H1 (cell line): Measurements from ENCODE around the gene CWC27. TPM values are rescaled to one million over a fixed set of nuclear protein-coding genes. Genes with fewer than 3 reads are reported as not detected.

ENCODE experiments used
- CTCF ChIA-PET: fragments of 300-600 bp; sonication (Branson Sonifier 250); formaldehyde crosslinking; loops from one replicate; lab custom pipeline; 2021; ENCODE audit not compliant: partially characterized antibody; lab: Charles Lee
- POLR2A ChIA-PET: fragments of 300-600 bp; sonication (Branson Sonifier 250); formaldehyde crosslinking; loops from one replicate; lab custom pipeline; 2021; ENCODE audit warnings: inconsistent platforms; ENCODE audit not compliant: partially characterized antibody; lab: Charles Lee
- DNase-seq, 2 experiments: peaks; one replicate each; pipeline versions ENCODE4 v3.0.0 to v3.0.0-alpha.2; 2010 to 2022; ENCODE audit warnings: low spot score in 2 of 2, low read depth in 1 of 2, mixed read lengths in 1 of 2
- FAIRE-seq: peaks from 2 replicates; lab custom pipeline; 2011; peaks lifted over from hg19 to GRCh38; lab: Jason Lieb, UNC
- H2AFZ ChIP-seq: 2 replicates; pipeline ENCODE4 v1.8.1; 2012; ENCODE audit warnings: low read length, inconsistent platforms
- H2AK5ac ChIP-seq: 2 replicates; pipeline ENCODE4 v1.6.1; 2013; ENCODE audit warnings: low read depth, low read length
- H2BK120ac ChIP-seq: replicated peaks from 2 replicates; pipeline ENCODE3; 2013; ENCODE audit warnings: low read depth, low read length, inconsistent platforms
- H2BK12ac ChIP-seq: 2 replicates; pipeline ENCODE4 v1.6.1; 2013; ENCODE audit warnings: low read depth, low read length
- H2BK15ac ChIP-seq: 2 replicates; pipeline ENCODE4 v1.6.1; 2013; ENCODE audit warnings: low read length
- H2BK20ac ChIP-seq: 2 replicates; pipeline ENCODE4 v1.6.1; 2013; ENCODE audit warnings: low read length
- H2BK5ac ChIP-seq: 2 replicates; pipeline ENCODE4 v1.6.1; 2013; ENCODE audit warnings: low read depth, low read length
- H3K14ac ChIP-seq: 2 replicates; pipeline ENCODE4 v1.6.1; 2013; ENCODE audit warnings: inconsistent platforms; ENCODE audit not compliant: insufficient read length
- H3K18ac ChIP-seq: 2 replicates; pipeline ENCODE4 v1.6.1; 2013; ENCODE audit warnings: low read length; ENCODE audit errors: extremely low read depth
- H3K23ac ChIP-seq: 2 replicates; pipeline ENCODE4 v1.6.1; 2013; ENCODE audit warnings: inconsistent platforms; ENCODE audit not compliant: insufficient read length
- H3K23me2 ChIP-seq: 2 replicates; pipeline ENCODE4 v1.6.1; 2013; ENCODE audit warnings: low read depth, low read length
- H3K27ac ChIP-seq: 2 replicates; pipeline ENCODE4 v1.6.1; 2011; ENCODE audit warnings: low read depth, low read length, inconsistent platforms
- H3K27me3 ChIP-seq, 4 experiments: replicated peaks in 1 of 4; 1 replicate in 1 of 4; 2 replicates in 3 of 4; pipeline versions ENCODE4 v1.6.1 to v1.8.1; 2011 to 2013; ENCODE audit warnings: low read length in 3 of 4, mild to moderate bottlenecking in 3 of 4, inconsistent platforms in 2 of 4, mixed read lengths in 2 of 4, moderate library complexity in 1 of 4; ENCODE audit not compliant: control insufficient read depth in 3 of 4, insufficient read depth in 3 of 4; ENCODE audit errors: extremely low read depth in 1 of 4
- H3K36me3 ChIP-seq, 4 experiments: 2 replicates each; pipeline versions ENCODE4 v1.6.1 to v1.8.1; 2011 to 2013; ENCODE audit warnings: mild to moderate bottlenecking in 4 of 4, low read length in 3 of 4, moderate library complexity in 2 of 4, control low read depth in 1 of 4, inconsistent platforms in 1 of 4; ENCODE audit not compliant: insufficient read depth in 4 of 4, control insufficient read depth in 2 of 4
- H3K4ac ChIP-seq: replicated peaks from 2 replicates; pipeline ENCODE3; 2013; ENCODE audit warnings: low read length, low read depth, mixed read lengths, inconsistent platforms; ENCODE audit not compliant: insufficient read length
- H3K4me1 ChIP-seq, 4 experiments: replicated peaks in 1 of 4; 1 replicate in 1 of 4; 2 replicates in 3 of 4; pipeline versions ENCODE4 v1.6.1 to v1.8.1; 2011 to 2013; ENCODE audit warnings: low read length in 3 of 4, inconsistent platforms in 2 of 4, mixed read lengths in 1 of 4; ENCODE audit not compliant: insufficient read depth in 4 of 4, control insufficient read depth in 3 of 4
- H3K4me2 ChIP-seq, 2 experiments: 2 replicates each; pipeline versions ENCODE4 v1.6.1 to v1.8.1; 2011 to 2013; ENCODE audit warnings: low read depth in 2 of 2, low read length in 2 of 2, control low read depth in 1 of 2, inconsistent platforms in 1 of 2, mild to moderate bottlenecking in 1 of 2; ENCODE audit not compliant: insufficient read depth in 1 of 2
- H3K4me3 ChIP-seq, 4 experiments: fragments of 200-600, 300-600 bp in 1 of 4; sonication (generic), shearing (Covaris generic), sonication (Bioruptor Twin) in 1 of 4; 2 replicates each; pipeline versions ENCODE4 v1.5.1 to v1.8.1; 2011 to 2016; ENCODE audit warnings: low read length in 4 of 4, low read depth in 3 of 4, control low read depth in 2 of 4, inconsistent platforms in 2 of 4, mild to moderate bottlenecking in 2 of 4, mixed read lengths in 1 of 4, moderate library complexity in 1 of 4; ENCODE audit not compliant: insufficient read depth in 2 of 4; ENCODE audit errors: extremely low read depth in 1 of 4
- H3K56ac ChIP-seq: replicated peaks from 2 replicates; pipeline ENCODE3; 2013; ENCODE audit warnings: low read depth, mild to moderate bottlenecking, mixed read lengths, low read length, inconsistent platforms; ENCODE audit not compliant: insufficient read length
- H3K79me1 ChIP-seq: 2 replicates; pipeline ENCODE4 v1.6.1; 2013; ENCODE audit warnings: low read depth, low read length, control low read depth
- H3K79me2 ChIP-seq, 2 experiments: 2 replicates each; pipeline versions ENCODE4 v1.6.1 to v1.8.1; 2012 to 2013; ENCODE audit warnings: low read length in 2 of 2, mild to moderate bottlenecking in 2 of 2, inconsistent platforms in 1 of 2; ENCODE audit not compliant: insufficient read depth in 2 of 2, control insufficient read depth in 1 of 2
- H3K9ac ChIP-seq, 4 experiments: replicated peaks in 1 of 4; 1 replicate in 1 of 4; 2 replicates in 3 of 4; pipeline versions ENCODE4 v1.6.1 to v1.8.1; 2011 to 2013; ENCODE audit warnings: low read depth in 3 of 4, low read length in 3 of 4, control low read depth in 2 of 4, mild to moderate bottlenecking in 2 of 4, moderate library complexity in 2 of 4, inconsistent platforms in 1 of 4; ENCODE audit errors: extremely low read depth in 1 of 4
- H3K9me3 ChIP-seq, 2 experiments: 2 replicates each; pipeline versions ENCODE4 v1.6.1 to v1.8.1; 2012 to 2013; ENCODE audit warnings: mild to moderate bottlenecking in 2 of 2, moderate library complexity in 2 of 2, control low read depth in 1 of 2, inconsistent platforms in 1 of 2, low read depth in 1 of 2, low read length in 1 of 2, mixed read lengths in 1 of 2; ENCODE audit not compliant: insufficient read depth in 2 of 2
- H4K20me1 ChIP-seq, 2 experiments: replicated peaks in 1 of 2; 2 replicates each; pipeline versions ENCODE3 to v1.8.1; 2011 to 2013; ENCODE audit warnings: inconsistent platforms in 2 of 2, low read length in 2 of 2, mild to moderate bottlenecking in 1 of 2; ENCODE audit not compliant: insufficient read depth in 2 of 2, control insufficient read depth in 1 of 2
- H4K5ac ChIP-seq: 2 replicates; pipeline ENCODE4 v1.6.1; 2013; ENCODE audit warnings: low read length, low read depth, mixed read lengths, inconsistent platforms; ENCODE audit not compliant: insufficient read length
- H4K8ac ChIP-seq: 2 replicates; pipeline ENCODE4 v1.8.0; 2013; ENCODE audit warnings: mild to moderate bottlenecking, moderate library complexity, low read length, inconsistent platforms; ENCODE audit not compliant: insufficient read depth; ENCODE audit errors: extremely low read depth
- H4K91ac ChIP-seq: replicated peaks from 2 replicates; pipeline ENCODE3; 2013; ENCODE audit warnings: low read length, mixed read lengths, inconsistent platforms; ENCODE audit not compliant: insufficient read length
- BRCA1 ChIP-seq: IDR thresholded peaks from 2 replicates; pipeline ENCODE4 v1.6.1; 2012; ENCODE audit warnings: low read depth, low read length, improper control_type of control experiment
- CBX5 ChIP-seq: fragments of 300-800, 300-1000 bp; sonication (generic); IDR thresholded peaks from 2 replicates; pipeline ENCODE4 v1.7.1; 2016; ENCODE audit warnings: antibody characterized with exemption, low read length, low read depth
- CBX8 ChIP-seq: fragments of 300-800, 300-1000 bp; sonication (generic); IDR thresholded peaks from 2 replicates; pipeline ENCODE4 v1.7.1; 2016; ENCODE audit warnings: low read depth, low read length, borderline replicate concordance
- CHD2 ChIP-seq: IDR thresholded peaks from 2 replicates; pipeline ENCODE4 v1.6.1; 2012; ENCODE audit warnings: low read length, improper control_type of control experiment
- EP300 ChIP-seq, 2 experiments: IDR thresholded peaks; 1 replicate in 1 of 2; 2 replicates in 1 of 2; pipeline ENCODE4 v1.6.1; 2011 to 2012; ENCODE audit warnings: low read depth in 2 of 2, low read length in 2 of 2, mild to moderate bottlenecking in 2 of 2, borderline replicate concordance in 1 of 2, inconsistent platforms in 1 of 2, moderate library complexity in 1 of 2
- EZH2 ChIP-seq: fragments of 200-600 bp; sonication (generic); IDR thresholded peaks from 2 replicates; pipeline ENCODE4 v1.7.1; 2012; ENCODE audit warnings: low read depth, mild to moderate bottlenecking, moderate library complexity, low read length, inconsistent platforms; ENCODE audit not compliant: severe bottlenecking
- HDAC2 ChIP-seq, 2 experiments: fragments of 300-600 bp in 1 of 2; sonication (generic) in 1 of 2; IDR thresholded peaks; 2 replicates each; pipeline ENCODE4 v1.6.1; 2011 to 2012; ENCODE audit warnings: low read depth in 2 of 2, low read length in 2 of 2, mild to moderate bottlenecking in 2 of 2, moderate library complexity in 2 of 2, borderline replicate concordance in 1 of 2, inconsistent platforms in 1 of 2
- JUND ChIP-seq: IDR thresholded peaks from 2 replicates; pipeline ENCODE4 v1.6.1; 2011; ENCODE audit warnings: mild to moderate bottlenecking, improper control_type of control experiment, low read length
- KDM1A ChIP-seq: fragments of 200-600, 300-600 bp; sonication (generic); IDR thresholded peaks from 2 replicates; pipeline ENCODE4 v1.7.1; 2016; ENCODE audit warnings: mild to moderate bottlenecking, low read length, borderline replicate concordance
- POLR2A ChIP-seq, 2 experiments: IDR thresholded peaks; 1 replicate in 1 of 2; 2 replicates in 1 of 2; pipeline ENCODE4 v1.6.1; 2011; ENCODE audit warnings: low read depth in 2 of 2, low read length in 2 of 2, mild to moderate bottlenecking in 2 of 2; ENCODE audit errors: control extremely low read depth in 1 of 2
- RBBP5 ChIP-seq: IDR thresholded peaks from 2 replicates; pipeline ENCODE4 v1.7.1; 2012; ENCODE audit warnings: low read depth, mild to moderate bottlenecking, inconsistent platforms, low read length, moderate library complexity, borderline replicate concordance
- SP4 ChIP-seq: IDR thresholded peaks from 2 replicates; pipeline ENCODE4 v1.6.1; 2012; ENCODE audit warnings: low read length, inconsistent platforms
- SRF ChIP-seq: IDR thresholded peaks from 2 replicates; pipeline ENCODE4 v1.6.1; 2011; ENCODE audit warnings: mild to moderate bottlenecking, low read depth, low read length, moderate library complexity
- YY1 ChIP-seq: IDR thresholded peaks from 2 replicates; pipeline ENCODE4 v1.6.1; 2011; ENCODE audit warnings: low read depth, mild to moderate bottlenecking, low read length
- ZNF274 ChIP-seq: IDR thresholded peaks from 2 replicates; pipeline ENCODE4 v1.7.0; 2012; ENCODE audit warnings: low read length, borderline replicate concordance; ENCODE audit errors: extremely low read depth
- WGBS, 2 experiments: shearing (Covaris generic) in 1 of 2; methylation state at CpG; one replicate each; pipeline versions ENCODE4 v1.1.6 to v1.1.7; 2013 to 2015; ENCODE audit warnings: low lambda C conversion rate in 2 of 2, mixed read lengths in 2 of 2, inconsistent platforms in 1 of 2, low coverage in 1 of 2, missing lambda C conversion rate in 1 of 2; ENCODE audit not compliant: insufficient replicate concordance in 2 of 2, insufficient coverage in 1 of 2, insufficient read length in 1 of 2; ENCODE audit errors: extremely low coverage in 1 of 2, missing lambda C conversion rate in 1 of 2; 5-methylcytosine and 5-hydroxymethylcytosine counted together
- polyA plus RNA-seq, 7 experiments: library from polyadenylated mRNA; depleted of rRNA in 3 of 7; stranded (reverse) in 5 of 7; unstranded in 2 of 7; fragments of >200 nt in 5 of 7; fragments of 200-250 nt in 2 of 7; gene quantifications; 1 replicate in 5 of 7; 2 replicates in 1 of 7; 4 replicates in 1 of 7; pipeline versions ENCODE4 v1.2.1 to v1.2.3, GENCODE V29; 2011 to 2013; ENCODE audit warnings: missing spikeins in 2 of 7, mixed read lengths in 2 of 7
- total RNA-seq: library from RNA; stranded (reverse); fragmentation: NEBNext Ultra II Directional; extraction: Animal tissue kit (Norgen Biotek cat#: 25700); gene quantifications from 2 replicates; pipeline ENCODE4 v1.2.1, GENCODE V29; 2021

The CWC27 gene
- total and polyA plus RNA-seq, 2 of the 8 experiments (the other 6 are each of a cell fraction or from before 2014, with no cell fraction given): 24.9 to 43.4 TPM

GRCh38 chr5:64954518-64954917, 185.8 kb downstream of the CWC27 start:
- H2BK15ac ChIP-seq: no peak overlapping the region
- H3K23me2 ChIP-seq: no peaks in the 10 kb centered on the region
- no peaks in the 10 kb centered on the region for H4K20me1 ChIP-seq
- no peak overlapping the region for H4K5ac ChIP-seq
- H3K4me2 ChIP-seq: no peak overlapping the region
- no peaks in the 10 kb centered on the region for H3K27me3 ChIP-seq
- DNase-seq (no peak), FAIRE-seq (no peak)
- H3K27ac ChIP-seq: no peak overlapping the region
- CTCF ChIA-PET: no interaction called here
- H2BK20ac ChIP-seq: no peak overlapping the region
- no peak overlapping the region for H3K18ac ChIP-seq
- H3K56ac ChIP-seq: no peak overlapping the region
- H2BK5ac ChIP-seq: no peak overlapping the region
- no peak overlapping the region for H3K14ac ChIP-seq
- POLR2A ChIA-PET: no interaction called here
- no peak overlapping the region for H2BK120ac ChIP-seq
- no peak overlapping the region for H3K4me3 ChIP-seq
- H2AFZ ChIP-seq: no peak overlapping the region
- H2AK5ac ChIP-seq: no peak overlapping the region
- H4K8ac ChIP-seq: no peak overlapping the region
- H3K9ac ChIP-seq: no peak overlapping the region
- no peaks in the 10 kb centered on the region for H3K9me3 ChIP-seq
- no peaks in the 10 kb centered on the region for H3K4me1 ChIP-seq
- no peak overlapping the region for H4K91ac ChIP-seq
- H3K79me1 ChIP-seq: no peaks in the 10 kb centered on the region
- H2BK12ac ChIP-seq: no peak overlapping the region
- no peaks in the 10 kb centered on the region for H3K79me2 ChIP-seq
- 100% methylated on average over 1 of the region's 1 CpG; no CpG with 5 or more reads in 1 of the 2 experiments for WGBS, 2 experiments
- no peak overlapping the region for H3K23ac ChIP-seq
- H3K36me3 ChIP-seq: no peaks in the 10 kb centered on the region
- no peak overlapping the region for H3K4ac ChIP-seq
- TF ChIP-seq BRCA1: no peak
- TF ChIP-seq CHD2: no peak
- TF ChIP-seq SP4: no peak
- TF ChIP-seq KDM1A: no peak
- no peak for TF ChIP-seq ZNF274
- no peak for TF ChIP-seq RBBP5
- TF ChIP-seq SRF: no peak
- no peak for TF ChIP-seq EZH2
- no peak for TF ChIP-seq POLR2A (IDR thresholded peaks at IDR 0.05; ENCODE audit: control extremely low read depth in 1 of 2, low read depth in 2 of 2, low read length in 2 of 2)
- no peak for TF ChIP-seq JUND
- no peak for TF ChIP-seq CBX5
- no peak for TF ChIP-seq YY1
- TF ChIP-seq EP300 (IDR thresholded peaks at IDR 0.05; ENCODE audit: borderline replicate concordance in 1 of 2, low read depth in 2 of 2, low read length in 2 of 2): no peak
- TF ChIP-seq CBX8: no peak
- TF ChIP-seq HDAC2 (IDR thresholded peaks at IDR 0.05; ENCODE audit: borderline replicate concordance in 1 of 2, low read depth in 2 of 2, low read length in 2 of 2): no peak
